Stimulated activated CD8-positive, alpha-beta memory T cell treated with anti-CD3 and anti-CD28 coated beads, Interleukin-2, amount 100 ng/mL, for 48 hours (primary cell): ENCODE data around the gene TXNDC11.

Experiments
- DNase-seq, 2 donors: peaks; one replicate each; pipeline ENCODE4 v3.0.0-alpha.2; 2020; ENCODE audit warnings: low read depth in 2 of 2

TXNDC11 gene

GRCh38 chr16:11660565-11660964 is 82.1 kb downstream of the TXNDC11 start:
- DNase-seq = no peak

GRCh38 chr16:11658896-11659708 is 83.6 kb downstream of the TXNDC11 start:
- no peak for DNase-seq

GRCh38 chr16:11657556-11657955 is 85.1 kb downstream of the TXNDC11 start:
- DNase-seq = no peak

GRCh38 chr16:11655655-11656054 is 87.0 kb downstream of the TXNDC11 start:
- no peak for DNase-seq

GRCh38 chr16:11651796-11652195 is 90.9 kb downstream of the TXNDC11 start:
- DNase-seq = no peak

DNA sequence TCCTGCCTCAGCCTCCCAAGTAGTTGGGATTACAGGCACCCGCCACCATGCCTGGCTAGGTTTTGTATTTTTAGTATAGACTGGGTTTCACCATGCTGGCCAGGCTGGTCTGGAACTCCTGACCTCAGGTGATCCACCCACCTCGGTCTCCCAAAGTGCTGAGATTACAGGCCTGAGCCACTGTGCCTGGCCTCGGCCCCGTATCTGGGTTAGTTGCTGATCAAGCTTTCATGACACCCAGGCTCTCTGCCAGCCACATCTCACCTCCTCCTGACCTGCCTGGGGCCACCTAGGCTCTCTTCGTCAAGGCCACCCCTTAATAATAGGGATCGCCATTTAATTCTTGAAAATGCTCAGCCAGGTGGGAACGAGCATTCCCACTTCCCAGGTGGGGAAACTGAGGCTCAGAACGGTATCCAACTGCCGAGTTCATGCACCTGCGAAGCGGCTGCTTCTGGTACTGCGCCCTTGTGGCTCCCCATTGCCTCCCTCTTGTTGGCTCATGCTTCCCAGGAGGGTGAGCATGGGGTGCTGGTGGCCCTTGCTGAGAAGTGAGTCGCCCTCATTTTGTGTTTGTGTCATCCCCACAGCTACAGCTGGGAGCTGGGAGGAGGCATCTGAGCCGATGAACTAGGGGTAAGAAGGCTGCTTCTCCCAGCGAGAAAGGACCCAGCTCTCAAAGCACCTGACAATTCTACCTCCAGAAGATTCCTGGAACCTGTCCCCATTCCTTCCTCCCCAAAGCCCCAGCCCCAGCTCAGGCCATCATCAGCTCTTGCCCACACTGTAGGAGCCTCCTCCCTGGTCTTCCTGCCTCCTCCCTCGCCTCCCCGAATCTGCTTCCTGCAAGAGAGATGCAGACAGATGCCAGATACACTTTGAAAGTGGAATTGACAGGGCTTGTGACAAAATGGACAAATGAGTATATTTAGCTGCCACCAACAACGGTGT is 91.7 kb downstream of the TXNDC11 start:
- no peak for DNase-seq

GRCh38 chr16:11649276-11649675 is 93.4 kb downstream of the TXNDC11 start:
- DNase-seq = no peak

DNA sequence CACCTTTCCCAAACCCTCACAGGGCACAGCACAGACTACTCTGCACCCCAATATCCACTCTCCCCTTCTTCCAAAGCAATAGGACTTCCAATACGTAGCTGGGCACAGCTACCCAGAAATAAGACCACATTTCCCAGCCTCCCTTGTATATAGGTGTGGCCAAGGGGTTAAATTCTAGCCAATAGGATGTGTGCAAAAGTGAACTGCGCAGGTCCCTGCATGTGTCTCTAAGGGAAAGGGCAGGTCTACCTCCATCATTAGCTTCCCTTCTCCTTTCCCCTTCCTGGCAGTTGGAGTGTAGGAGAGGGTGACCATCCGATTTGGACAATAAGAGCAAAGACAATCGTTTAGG is 99.9 kb downstream of the TXNDC11 start:
- no peak for DNase-seq

- no peak for DNase-seq
Observed at GRCh38 chr16:11640987-11641817, 101.5 kb downstream of the TXNDC11 start.

- no peak for DNase-seq
Observed at GRCh38 chr16:11639925-11640899, 102.4 kb downstream of the TXNDC11 start.

DNA sequence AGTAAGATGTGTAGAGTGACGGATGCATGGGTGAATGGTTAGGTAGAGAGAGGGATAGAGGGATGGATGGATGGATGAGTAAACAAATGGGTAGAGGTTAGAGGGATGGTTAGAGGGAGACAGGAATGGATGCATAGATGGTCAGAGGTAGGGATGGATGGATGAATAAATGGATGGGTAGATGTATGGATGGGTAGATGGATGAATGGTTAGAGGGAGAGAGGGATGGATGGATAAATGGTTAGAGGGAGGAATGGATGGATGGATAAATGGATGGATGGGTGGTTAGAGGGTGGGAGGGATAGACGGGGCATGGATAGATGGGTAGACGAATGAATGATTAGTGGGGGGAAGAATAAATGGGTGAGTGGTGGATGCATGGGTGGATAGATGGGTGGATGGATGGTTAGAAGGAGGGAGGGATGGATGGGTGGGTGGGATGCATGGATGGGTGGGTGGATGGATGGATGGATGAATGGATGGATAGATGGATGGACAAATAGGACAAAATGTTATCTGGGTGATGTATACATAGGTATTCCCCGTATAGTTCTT is 103.6 kb downstream of the TXNDC11 start:
- no peak for DNase-seq

DNA sequence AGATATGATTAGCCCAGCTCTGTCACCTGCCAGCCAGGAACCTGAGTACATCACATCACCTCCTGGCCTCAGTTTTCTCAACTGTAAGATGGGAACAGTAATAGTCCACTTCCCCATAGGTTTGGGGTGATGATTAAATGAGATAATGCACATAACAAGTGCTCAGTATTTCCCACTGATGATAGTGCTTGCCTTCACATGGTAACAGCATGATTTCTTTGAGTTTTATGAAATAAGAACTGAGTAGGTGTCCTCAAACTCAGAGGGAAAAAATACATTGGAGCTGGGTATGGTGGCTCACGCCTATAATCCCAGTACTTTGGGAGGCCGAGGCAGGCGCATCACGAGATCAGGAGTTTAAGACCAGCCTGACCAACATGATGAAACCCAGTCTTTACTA is 104.5 kb downstream of the TXNDC11 start:
- no peak for DNase-seq

DNA sequence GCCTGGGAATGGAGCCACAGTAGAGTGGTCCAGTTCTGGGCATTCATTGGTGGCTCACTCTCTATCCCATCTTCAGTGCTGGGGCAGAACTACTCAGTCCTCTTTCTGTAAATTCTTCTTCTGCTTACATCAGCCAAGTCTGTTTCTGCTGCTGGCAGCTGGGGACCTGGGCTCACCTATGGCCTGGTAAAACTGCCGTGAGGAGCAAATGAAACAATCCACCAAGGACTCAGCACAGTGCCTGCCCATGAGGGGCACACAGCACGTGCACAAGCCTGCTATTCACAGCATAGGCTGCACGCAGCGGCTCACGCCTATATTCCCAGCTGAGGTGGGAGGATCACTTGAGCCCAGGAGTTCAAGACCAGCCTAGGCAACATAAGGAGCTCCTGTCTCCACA is 105.3 kb downstream of the TXNDC11 start:
- DNase-seq = no peak

DNA sequence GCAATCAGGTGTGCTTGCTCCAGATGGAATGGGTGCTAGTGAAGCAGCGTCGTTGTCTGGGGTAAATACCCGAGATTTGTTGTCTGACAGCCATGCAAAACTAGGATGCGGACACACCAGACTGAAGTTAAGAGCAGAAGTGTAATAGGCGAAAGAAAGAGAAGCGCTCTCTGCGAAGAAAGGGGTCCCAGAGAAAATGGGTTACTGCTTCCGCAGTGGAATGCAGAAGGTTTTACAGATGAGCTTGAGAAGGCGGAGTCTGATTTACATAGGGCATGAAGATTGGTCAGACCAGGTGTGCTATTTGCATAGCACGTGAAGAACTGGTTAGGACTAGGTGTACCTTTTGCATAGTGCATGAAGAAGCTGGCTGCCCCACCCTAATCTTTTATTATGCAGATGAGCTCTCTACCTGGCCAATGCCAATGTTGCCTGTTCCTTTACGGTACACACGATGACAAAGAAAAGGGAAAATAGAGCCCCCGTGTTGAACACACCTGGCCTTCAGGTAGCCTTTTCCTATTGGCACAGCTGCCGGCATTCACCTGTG is 106.4 kb downstream of the TXNDC11 start:
- DNase-seq = no peak

DNA sequence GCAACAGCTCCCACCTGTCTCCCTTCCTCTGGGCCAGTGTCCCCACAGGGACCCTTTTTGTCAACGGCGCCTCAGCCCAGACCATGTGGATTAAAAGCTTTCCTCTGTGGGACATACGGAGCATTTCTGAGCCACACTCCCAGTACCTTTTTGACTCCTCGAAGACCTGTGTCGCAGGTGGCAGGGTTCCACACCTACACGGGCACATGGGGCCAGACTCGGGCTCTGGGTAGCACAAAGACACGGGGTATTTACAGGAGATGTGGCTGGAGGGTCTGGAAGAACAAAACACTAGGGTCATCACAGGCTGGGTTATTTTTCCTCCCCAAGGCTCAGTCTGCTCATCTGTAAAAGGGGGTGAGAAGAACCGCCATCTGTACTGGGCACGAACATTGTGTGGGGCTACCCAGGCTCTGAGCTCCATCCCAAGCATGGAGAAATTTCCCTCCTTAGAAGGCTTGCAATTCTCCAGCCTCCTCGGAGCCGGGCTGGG is 106.9 kb downstream of the TXNDC11 start:
- DNase-seq = no peak

DNA sequence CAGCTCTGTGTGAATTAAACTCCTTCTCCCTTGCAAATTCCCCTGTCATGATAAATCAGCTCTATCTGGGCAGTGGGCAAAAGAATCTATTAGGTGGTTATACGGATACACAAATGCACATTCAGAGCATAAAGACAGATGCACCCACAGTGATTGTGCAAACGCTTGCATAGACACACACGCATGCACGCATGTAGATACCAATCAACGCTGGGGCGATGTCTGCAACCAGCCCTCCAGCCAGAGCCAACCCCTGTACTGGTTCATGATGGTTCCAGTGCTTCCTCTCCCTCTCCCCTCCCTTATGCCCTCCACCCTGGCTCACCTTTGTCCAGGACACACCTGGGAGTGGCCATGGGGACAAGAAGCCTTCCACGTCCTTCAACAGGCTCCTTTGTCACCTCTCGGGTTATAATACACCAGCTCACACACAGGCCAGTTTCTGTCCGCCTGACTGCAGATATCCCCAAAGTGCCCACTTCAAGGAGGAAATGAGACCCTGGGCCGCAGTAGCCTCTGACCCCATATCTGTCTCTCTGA is 107.5 kb downstream of the TXNDC11 start:
- DNase-seq = no peak

GRCh38 chr16:11634312-11634711 is 108.3 kb downstream of the TXNDC11 start:
- DNase-seq = no peak

DNA sequence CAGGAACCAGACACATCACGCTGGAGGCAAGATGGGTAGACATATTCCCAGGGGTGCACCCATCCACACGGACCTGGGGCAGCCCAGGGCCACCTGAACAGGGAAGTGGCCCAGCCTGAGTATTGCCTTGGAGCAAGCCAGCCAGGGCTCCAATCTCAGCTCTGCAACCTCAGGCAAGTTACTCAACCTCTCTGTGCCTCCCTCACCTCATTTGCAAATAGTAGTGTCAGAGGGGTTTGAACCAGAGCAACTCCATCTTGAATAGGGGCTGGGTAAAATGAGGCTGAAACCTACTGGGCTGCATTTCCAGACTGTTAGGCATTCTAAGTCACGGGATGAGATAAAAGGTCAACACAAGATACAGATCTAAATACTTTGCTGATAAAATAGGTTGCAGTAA is 109.5 kb downstream of the TXNDC11 start:
- DNase-seq = no peak

DNA sequence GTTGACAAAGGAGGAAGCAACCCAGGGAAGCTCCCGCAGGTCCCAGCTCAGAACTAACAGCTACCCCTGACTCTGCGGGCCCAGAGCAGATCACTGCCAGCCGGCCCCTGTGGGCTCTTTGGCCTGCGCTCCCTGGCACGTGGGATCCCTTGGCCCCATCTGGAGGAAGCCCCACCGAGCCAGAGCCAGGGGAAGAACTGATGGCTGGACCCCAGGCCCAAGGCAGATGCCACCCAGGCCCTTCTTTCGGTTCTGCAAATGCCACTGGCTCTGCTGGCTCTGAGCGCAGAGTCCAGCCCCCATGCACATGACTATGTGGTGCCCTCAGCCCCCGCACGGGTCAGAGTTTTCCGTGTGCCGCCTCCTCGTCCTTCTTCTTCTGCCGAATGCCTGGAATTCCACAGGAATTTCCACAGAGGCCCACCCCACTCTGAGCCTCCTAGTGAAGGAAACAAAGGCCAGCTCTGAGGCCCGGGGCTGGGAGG is 110.2 kb downstream of the TXNDC11 start:
- no peak for DNase-seq

DNA sequence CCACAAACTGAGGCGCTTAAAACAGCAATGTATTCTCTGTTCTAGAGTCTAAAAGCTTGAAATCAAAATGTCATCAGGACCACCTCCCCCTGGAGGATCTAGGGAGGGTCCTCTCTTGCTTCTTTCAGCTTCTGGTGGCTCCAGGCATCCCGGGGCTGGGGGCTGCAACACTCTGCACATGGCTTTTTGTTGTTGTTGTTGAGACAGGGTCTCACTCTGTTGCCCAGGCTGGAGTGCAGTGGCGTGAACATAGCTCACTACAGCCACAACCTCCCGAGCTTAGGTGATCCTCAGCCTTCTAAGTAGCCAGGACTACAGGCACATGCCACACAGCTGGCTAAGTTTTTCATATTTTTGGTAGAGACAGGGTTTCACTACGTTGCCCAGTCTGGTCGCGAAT is 111.4 kb downstream of the TXNDC11 start:
- DNase-seq = no peak
